Activated naive CD8-positive, alpha-beta T cell treated with anti-CD3 and anti-CD28 coated beads for 36 hours (primary cell): ENCODE data around the gene USP31. TPM values are rescaled to one million over a fixed set of nuclear protein-coding genes. Genes with fewer than 3 reads are reported as not detected.

Source experiments
- DNase-seq: peaks from one replicate; pipeline ENCODE4 v3.0.0; 2021
- H3K27ac Mint-ChIP-seq: one replicate; pipeline ENCODE4 v1.8.0; 2022; ENCODE audit warnings: mild to moderate bottlenecking, moderate library complexity, mixed read lengths
- H3K27me3 Mint-ChIP-seq: one replicate; pipeline ENCODE4 v1.8.0; 2022; ENCODE audit warnings: mild to moderate bottlenecking, mixed read lengths
- H3K36me3 Mint-ChIP-seq: one replicate; pipeline ENCODE4 v1.8.0; 2021; ENCODE audit warnings: mild to moderate bottlenecking, mixed read lengths
- H3K4me1 Mint-ChIP-seq: one replicate; pipeline ENCODE4 v1.8.0; 2021; ENCODE audit warnings: mixed read lengths
- H3K4me3 Mint-ChIP-seq: one replicate; pipeline ENCODE4 v1.8.0; 2022; ENCODE audit warnings: mild to moderate bottlenecking, moderate library complexity, mixed read lengths
- H3K9me3 Mint-ChIP-seq: one replicate; pipeline ENCODE4 v1.8.0; 2022; ENCODE audit warnings: mixed read lengths
- total RNA-seq, 2 experiments: library from RNA; stranded (reverse); gene quantifications; one replicate each; pipeline ENCODE4 v1.2.3, GENCODE V29; 2021

Gene USP31
- total RNA-seq, 2 experiments from 2014 or later, result 5.2 to 6.3 TPM

GRCh38 chr16:23055481-23055880, 93.8 kb downstream of the USP31 start:
- no peaks in the 10 kb centered on the region for H3K36me3 Mint-ChIP-seq
- peaks cover 2% of the 10 kb centered on the region for H3K9me3 Mint-ChIP-seq
- DNase-seq, result no peak
- H3K4me3 Mint-ChIP-seq, result no peak overlapping the region
- H3K27ac Mint-ChIP-seq, result no peak overlapping the region
- H3K27me3 Mint-ChIP-seq, result peaks cover 45% of the 10 kb centered on the region
- H3K4me1 Mint-ChIP-seq, result peaks cover under 1% of the 10 kb centered on the region

DNA sequence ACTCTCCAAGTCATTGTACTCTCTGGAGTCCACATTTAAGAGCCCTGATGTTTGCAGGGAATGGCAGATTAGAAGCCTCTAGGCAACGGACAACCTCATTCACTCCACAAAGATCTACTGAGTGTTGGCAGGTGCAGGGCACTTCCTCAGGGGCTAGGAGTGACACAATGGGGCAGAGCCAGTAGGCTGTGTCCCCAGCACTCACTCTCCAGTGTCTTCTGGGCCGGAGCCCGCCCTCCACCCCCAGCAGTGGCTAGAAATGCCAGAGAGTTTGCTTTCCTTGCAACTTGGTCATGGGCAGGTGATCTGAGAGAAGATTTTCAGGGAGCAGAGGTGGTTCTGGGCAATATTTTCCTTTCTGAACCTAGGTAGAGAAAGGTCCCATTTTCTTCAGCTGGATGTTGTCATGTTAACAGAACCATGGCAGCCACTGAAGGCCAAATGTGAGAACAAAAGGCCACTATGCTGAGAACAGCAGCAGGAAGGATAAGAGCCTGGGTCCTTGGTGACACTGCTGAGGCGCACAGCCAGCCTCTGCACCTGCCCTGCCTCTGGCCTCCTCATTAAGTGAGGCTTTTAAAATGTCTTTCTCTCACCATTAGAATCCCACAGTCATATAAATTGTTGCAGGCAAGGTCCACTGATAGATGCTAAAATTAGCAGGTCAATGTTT, 96.2 kb downstream of the USP31 start:
- Mint-ChIP-seq H3K4me1 (no peaks in the 10 kb centered on the region), H3K27me3 (peaks cover 42% of the 10 kb centered on the region), H3K27ac (no peak overlapping the region), H3K36me3 (no peaks in the 10 kb centered on the region), H3K4me3 (no peak overlapping the region), H3K9me3 (peaks cover 3% of the 10 kb centered on the region)
- DNase-seq, result no peak

DNA sequence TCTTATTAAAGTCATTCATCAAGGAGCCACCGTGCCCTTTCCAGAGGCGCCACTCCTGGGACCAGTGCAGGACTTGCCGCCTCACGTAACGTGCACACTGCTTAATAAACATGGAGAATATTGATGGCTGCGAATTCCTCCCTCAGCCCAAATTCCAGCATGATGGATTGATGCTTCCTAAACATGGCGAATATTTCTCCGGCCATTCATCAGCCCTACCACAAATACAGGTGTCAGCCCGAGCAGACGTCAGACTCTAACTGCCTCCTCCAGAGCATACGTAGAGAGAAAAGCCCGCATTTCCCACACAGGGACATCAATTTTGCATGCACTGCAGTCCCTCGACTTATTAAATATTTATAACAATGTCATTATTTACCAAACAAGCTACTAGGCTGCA, 97.0 kb downstream of the USP31 start:
- Mint-ChIP-seq H3K4me3 (no peak overlapping the region), H3K36me3 (no peaks in the 10 kb centered on the region), H3K9me3 (peaks cover 3% of the 10 kb centered on the region), H3K27ac (no peak overlapping the region), H3K27me3 (peaks cover 49% of the 10 kb centered on the region), H3K4me1 (no peaks in the 10 kb centered on the region)
- DNase-seq, result no peak

DNA sequence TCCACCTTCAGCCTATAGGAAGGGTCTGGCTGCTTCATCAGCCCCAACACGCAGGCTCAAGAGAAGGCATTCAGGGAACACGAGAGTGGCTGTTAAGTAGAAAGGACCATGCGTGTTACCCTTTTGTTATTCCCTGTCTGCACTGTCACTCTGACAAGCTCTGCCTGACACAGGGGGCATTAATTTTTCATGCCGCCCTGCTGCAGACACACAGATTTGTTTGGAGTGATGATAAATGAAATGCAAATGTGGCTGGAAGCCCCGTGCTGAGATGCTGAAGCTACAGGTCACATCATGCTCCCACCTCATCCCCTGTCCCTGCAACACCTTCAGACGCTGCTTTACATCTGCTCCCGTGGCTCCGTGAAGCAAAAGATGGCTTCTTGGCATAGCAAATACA, 97.7 kb downstream of the USP31 start:
- Mint-ChIP-seq H3K9me3 (peaks cover 2% of the 10 kb centered on the region), H3K27me3 (peaks cover 43% of the 10 kb centered on the region), H3K36me3 (no peaks in the 10 kb centered on the region), H3K4me1 (no peaks in the 10 kb centered on the region), H3K4me3 (no peak overlapping the region), H3K27ac (no peak overlapping the region)
- DNase-seq, result no peak

- Mint-ChIP-seq H3K4me3 (no peak overlapping the region), H3K27ac (no peak overlapping the region), H3K36me3 (no peaks in the 10 kb centered on the region)
Observed at GRCh38 chr16:23048164-23048563, 101.1 kb downstream of the USP31 start.

DNA sequence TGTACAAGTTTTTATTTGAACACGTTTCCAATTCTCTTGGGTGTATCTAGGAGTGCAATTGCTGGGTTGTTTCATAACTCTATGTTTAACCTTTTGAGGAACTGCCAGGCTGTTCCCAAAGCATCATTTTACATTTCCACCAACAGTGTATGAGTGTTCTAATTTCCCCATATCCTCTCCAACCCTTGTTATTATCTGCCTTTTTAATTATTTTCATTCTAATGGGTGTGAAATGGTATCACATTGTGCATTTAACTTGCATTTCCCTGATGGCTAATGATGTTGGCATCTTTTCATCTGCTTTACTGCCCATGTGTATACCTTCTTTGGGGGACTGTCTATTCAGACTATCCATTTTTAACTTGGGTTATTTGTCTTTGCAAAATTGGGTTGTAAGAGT, 104.2 kb downstream of the USP31 start:
- DNase-seq, result no peak
- H3K9me3 Mint-ChIP-seq, result peaks cover 7% of the 10 kb centered on the region

More at GRCh38 chr16:23048164-23048563, 101.1 kb downstream of the USP31 start:
- DNase-seq, result no peak
- Mint-ChIP-seq H3K9me3 (peaks cover 7% of the 10 kb centered on the region), H3K4me1 (no peaks in the 10 kb centered on the region), H3K27me3 (peaks cover 43% of the 10 kb centered on the region)

DNA sequence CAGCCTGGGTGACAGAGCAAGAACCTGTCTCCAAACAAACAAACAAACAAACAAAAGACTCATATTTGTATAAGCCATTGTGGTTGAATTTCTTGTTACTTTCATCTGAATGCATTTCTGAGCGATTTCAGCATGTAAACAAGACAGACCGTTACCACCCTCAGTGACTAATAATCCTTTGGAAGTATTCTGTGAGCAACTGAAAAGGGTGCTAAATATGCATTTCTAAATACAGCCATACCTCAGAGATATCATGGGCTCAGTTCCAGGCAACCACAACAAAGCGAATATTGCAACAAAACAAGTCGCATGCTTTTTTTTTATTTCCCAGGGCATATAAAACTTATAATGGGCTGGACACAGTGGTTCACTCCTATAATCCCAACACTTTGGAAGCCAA, 109.0 kb downstream of the USP31 start:
- peaks cover 4% of the 10 kb centered on the region for H3K9me3 Mint-ChIP-seq
- no peak for DNase-seq

More for the DNA sequence above, 104.2 kb downstream of the USP31 start:
- Mint-ChIP-seq H3K4me1 (no peaks in the 10 kb centered on the region), H3K27me3 (peaks cover 34% of the 10 kb centered on the region), H3K27ac (no peak overlapping the region), H3K36me3 (no peaks in the 10 kb centered on the region), H3K4me3 (no peak overlapping the region)

DNA sequence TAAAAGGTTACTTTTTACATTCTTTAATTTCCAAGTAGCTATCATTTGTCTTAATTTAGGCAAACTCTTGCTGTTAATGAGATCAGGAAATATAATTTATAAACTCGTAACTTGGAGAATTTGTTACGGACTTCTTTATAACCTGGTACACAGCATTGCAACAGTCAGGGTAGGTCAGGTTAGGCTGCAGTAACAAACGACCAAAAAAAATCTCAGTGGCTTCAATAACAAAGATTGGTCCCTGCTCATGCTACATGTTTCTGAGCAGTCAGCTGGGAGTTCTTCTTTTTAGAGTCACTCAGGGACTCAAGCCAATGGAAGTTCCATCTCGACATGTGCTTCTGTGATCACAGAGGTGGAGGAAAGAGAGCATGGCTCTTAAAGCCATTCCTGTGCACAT, 110.1 kb downstream of the USP31 start:
- no peak for DNase-seq
- H3K27ac Mint-ChIP-seq, result no peak overlapping the region
- no peaks in the 10 kb centered on the region for H3K9me3 Mint-ChIP-seq
- no peaks in the 10 kb centered on the region for H3K4me1 Mint-ChIP-seq
- H3K27me3 Mint-ChIP-seq, result peaks cover 2% of the 10 kb centered on the region
- no peak overlapping the region for H3K4me3 Mint-ChIP-seq
- no peaks in the 10 kb centered on the region for H3K36me3 Mint-ChIP-seq

More for the DNA sequence above, 109.0 kb downstream of the USP31 start:
- Mint-ChIP-seq H3K36me3 (no peaks in the 10 kb centered on the region), H3K27ac (no peak overlapping the region), H3K4me1 (no peaks in the 10 kb centered on the region), H3K4me3 (no peak overlapping the region), H3K27me3 (peaks cover 13% of the 10 kb centered on the region)

- Mint-ChIP-seq H3K4me3 (no peak overlapping the region), H3K36me3 (peaks cover 2% of the 10 kb centered on the region), H3K27ac (no peak overlapping the region), H3K27me3 (peaks cover 9% of the 10 kb centered on the region), H3K4me1 (no peaks in the 10 kb centered on the region), H3K9me3 (peaks cover 8% of the 10 kb centered on the region)
- DNase-seq, result no peak
Observed at GRCh38 chr16:23035240-23035639, 114.0 kb downstream of the USP31 start.

DNA sequence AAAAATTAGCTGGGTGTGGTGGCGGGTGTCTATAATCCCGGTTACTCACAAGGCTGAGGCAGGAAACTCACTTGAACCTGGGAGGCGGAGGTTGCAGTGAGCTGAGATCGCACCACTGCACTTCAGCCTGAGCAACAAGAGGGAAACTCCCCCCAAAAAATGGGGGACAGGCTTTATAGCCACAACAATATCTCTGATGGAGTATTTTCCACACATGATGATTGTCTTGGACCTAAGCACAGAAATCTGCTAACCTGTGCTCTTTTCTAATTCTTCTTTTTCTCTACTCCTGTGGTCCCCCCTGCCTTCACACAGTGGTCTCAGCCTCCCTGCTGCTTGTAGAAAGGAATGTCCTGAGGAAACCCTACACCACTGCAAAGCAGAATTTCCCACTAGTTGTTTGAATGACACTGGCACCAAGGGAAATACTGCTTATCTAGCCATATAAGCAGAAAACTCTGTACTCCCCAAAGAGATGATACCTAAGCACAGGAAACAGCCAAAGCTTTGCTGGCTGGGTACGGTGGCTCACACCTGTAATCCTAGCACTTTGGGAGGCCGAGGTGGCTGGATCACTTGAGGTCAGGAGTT, 117.6 kb downstream of the USP31 start:
- no peak overlapping the region for H3K4me3 Mint-ChIP-seq
- peaks cover 8% of the 10 kb centered on the region for H3K9me3 Mint-ChIP-seq
- no peak overlapping the region for H3K27ac Mint-ChIP-seq
- peaks cover 13% of the 10 kb centered on the region for H3K27me3 Mint-ChIP-seq
- DNase-seq, result no peak
- peaks cover 2% of the 10 kb centered on the region for H3K36me3 Mint-ChIP-seq
- H3K4me1 Mint-ChIP-seq, result no peaks in the 10 kb centered on the region

DNA sequence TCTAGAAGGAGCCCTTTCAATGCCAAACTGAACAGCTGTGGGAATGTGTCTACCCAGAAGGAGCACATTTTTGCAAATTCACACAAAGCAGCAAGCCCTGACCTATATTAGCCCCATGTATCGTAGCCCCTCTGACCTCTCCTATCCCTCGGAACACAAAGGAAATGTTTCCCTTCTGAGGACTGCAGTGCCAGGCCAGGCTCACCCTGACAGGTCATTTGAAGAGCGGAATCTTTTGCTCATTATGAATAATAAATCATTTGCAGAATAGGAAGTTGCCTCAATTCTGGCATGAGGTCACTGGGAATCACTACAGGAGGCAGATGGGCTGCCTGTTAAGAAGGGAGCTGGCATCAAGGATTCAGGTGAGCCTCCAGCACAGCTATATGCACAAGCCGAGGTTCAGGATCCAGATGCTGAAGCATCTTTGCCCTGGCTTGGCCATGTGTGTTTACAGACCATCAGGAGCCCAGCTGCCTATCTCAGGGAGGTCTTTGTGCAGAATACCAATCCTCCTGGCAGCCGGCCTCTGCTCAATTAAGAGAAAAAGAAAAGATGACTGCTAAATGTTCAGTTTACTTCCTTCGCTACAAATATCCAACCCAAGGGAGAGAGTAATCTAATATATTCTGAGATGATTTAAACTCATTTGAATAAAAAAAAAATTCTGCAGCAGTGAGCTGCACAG, 119.4 kb downstream of the USP31 start:
- peaks cover 13% of the 10 kb centered on the region for H3K27me3 Mint-ChIP-seq
- H3K4me1 Mint-ChIP-seq, result no peaks in the 10 kb centered on the region
- H3K4me3 Mint-ChIP-seq, result no peak overlapping the region
- no peak for DNase-seq
- peaks cover 8% of the 10 kb centered on the region for H3K9me3 Mint-ChIP-seq
- H3K36me3 Mint-ChIP-seq, result peaks cover 2% of the 10 kb centered on the region
- H3K27ac Mint-ChIP-seq, result no peak overlapping the region

GRCh38 chr16:23027386-23027785, 121.9 kb downstream of the USP31 start:
- DNase-seq, result no peak
- H3K36me3 Mint-ChIP-seq, result no peaks in the 10 kb centered on the region
- H3K9me3 Mint-ChIP-seq, result no peaks in the 10 kb centered on the region
- no peaks in the 10 kb centered on the region for H3K4me1 Mint-ChIP-seq
- H3K27ac Mint-ChIP-seq, result no peak overlapping the region
- H3K4me3 Mint-ChIP-seq, result no peak overlapping the region
- peaks cover 13% of the 10 kb centered on the region for H3K27me3 Mint-ChIP-seq

- no peaks in the 10 kb centered on the region for H3K4me1 Mint-ChIP-seq
- H3K36me3 Mint-ChIP-seq, result no peaks in the 10 kb centered on the region
- DNase-seq, result no peak
- H3K9me3 Mint-ChIP-seq, result no peaks in the 10 kb centered on the region
- H3K27me3 Mint-ChIP-seq, result peaks cover 14% of the 10 kb centered on the region
- no peak overlapping the region for H3K27ac Mint-ChIP-seq
- H3K4me3 Mint-ChIP-seq, result no peak overlapping the region
Observed at GRCh38 chr16:23026784-23027362, 122.4 kb downstream of the USP31 start.

DNA sequence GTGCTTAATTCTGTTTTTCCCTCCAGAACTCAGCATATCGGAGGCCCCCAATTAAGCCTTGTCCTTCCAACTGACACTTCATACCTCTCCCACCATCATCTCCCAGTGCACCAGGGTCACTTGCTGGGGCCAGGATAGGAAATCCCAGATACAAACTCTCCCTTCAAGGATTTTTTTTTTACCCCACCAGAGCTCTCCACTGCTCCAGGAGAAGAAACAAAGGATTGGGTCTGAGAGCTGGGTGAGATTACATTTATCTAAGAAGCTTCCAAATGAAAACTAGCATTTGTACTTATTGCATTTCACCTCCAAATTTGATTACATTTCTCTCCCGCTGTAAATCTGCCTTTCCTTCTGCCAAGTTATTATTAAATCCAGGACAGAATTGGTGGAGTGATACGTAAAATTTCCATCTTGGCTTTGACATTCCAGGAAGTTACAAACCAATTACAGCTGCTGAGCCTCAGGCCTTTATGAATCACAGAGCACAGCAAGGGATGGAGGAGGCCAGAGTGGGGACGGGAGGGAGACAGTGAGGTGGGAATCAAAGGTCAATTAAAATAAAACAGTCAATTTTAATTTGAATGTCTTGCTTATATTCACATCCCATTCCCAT, 123.5 kb downstream of the USP31 start:
- H3K27ac Mint-ChIP-seq, result no peak overlapping the region
- H3K4me3 Mint-ChIP-seq, result no peak overlapping the region
- no peak for DNase-seq
- peaks cover 22% of the 10 kb centered on the region for H3K27me3 Mint-ChIP-seq
- H3K4me1 Mint-ChIP-seq, result no peaks in the 10 kb centered on the region
- H3K36me3 Mint-ChIP-seq, result no peaks in the 10 kb centered on the region
- no peaks in the 10 kb centered on the region for H3K9me3 Mint-ChIP-seq

DNA sequence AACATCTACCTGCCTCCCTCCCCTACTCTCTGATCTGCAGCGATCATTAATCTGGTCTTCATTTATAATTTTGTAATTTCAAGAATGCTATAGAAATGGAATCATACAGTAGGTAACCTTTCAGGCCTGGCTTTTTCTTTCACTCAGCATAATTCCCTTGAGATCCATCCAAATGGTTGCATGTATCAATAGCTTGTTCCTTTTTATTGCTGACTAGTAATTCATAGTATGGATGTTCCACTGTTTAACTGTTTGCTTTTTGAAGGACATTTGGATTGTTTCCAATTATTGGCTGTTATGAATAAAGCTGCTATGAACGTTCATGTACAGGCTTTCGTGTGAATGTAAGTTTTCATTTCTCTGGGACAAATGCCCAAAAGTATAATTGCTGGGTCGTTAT, 125.2 kb downstream of the USP31 start:
- Mint-ChIP-seq H3K9me3 (no peaks in the 10 kb centered on the region), H3K4me3 (no peak overlapping the region), H3K27me3 (peaks cover 25% of the 10 kb centered on the region)

More for the DNA sequence above, 125.2 kb downstream of the USP31 start:
- no peaks in the 10 kb centered on the region for H3K4me1 Mint-ChIP-seq
- no peak for DNase-seq
- H3K27ac Mint-ChIP-seq, result no peak overlapping the region
- no peaks in the 10 kb centered on the region for H3K36me3 Mint-ChIP-seq
